Endothelial cell of umbilical vein (primary cell): ENCODE data around the gene RNF144B. TPM values are rescaled to one million over a fixed set of nuclear protein-coding genes. Genes with fewer than 3 reads are reported as not detected.
A peak's percentile ranks its signal among the peaks of the same experiment; 100 is the strongest.

Source experiments
- BruUV-seq: library from RNA; stranded (reverse); fragments of 400-500 nt; replicated peaks from 2 replicates; lab custom pipeline; 2021; lab: Mats Ljungman, UMichigan
- CTCF ChIA-PET: fragments of 300-600, 350-600 bp; sonication (Branson Sonifier 250); formaldehyde crosslinking; loops from one replicate; lab custom pipeline; 2021; ENCODE audit warnings: antibody characterized with exemption, inconsistent platforms; lab: Charles Lee
- POLR2A ChIA-PET: fragments of 300-600, 350-600 bp; sonication (Branson Sonifier 250); formaldehyde crosslinking; loops from one replicate; lab custom pipeline; 2021; ENCODE audit warnings: antibody characterized with exemption, inconsistent platforms; lab: Charles Lee
- DNase-seq: peaks from one replicate; pipeline ENCODE4 v3.0.0-alpha.2; 2011; ENCODE audit warnings: low read depth, low spot score
- FAIRE-seq: peaks from 2 replicates; lab custom pipeline; 2011; peaks lifted over from hg19 to GRCh38; lab: Jason Lieb, UNC
- H2AFZ ChIP-seq: 2 replicates; pipeline ENCODE4 v1.6.0; 2012; ENCODE audit warnings: low read depth, low read length, control low read depth, inconsistent platforms
- H3K27ac ChIP-seq: 2 replicates; pipeline ENCODE4 v1.5.1; 2011; ENCODE audit warnings: low read depth, mild to moderate bottlenecking, control low read depth, low read length, moderate library complexity; ENCODE audit not compliant: insufficient read depth
- H3K27me3 ChIP-seq, 2 experiments: 2 replicates each; pipeline versions ENCODE4 v1.6.0 to v1.6.1; 2011; ENCODE audit warnings: low read length in 2 of 2, mixed read lengths in 1 of 2; ENCODE audit not compliant: control insufficient read depth in 2 of 2, insufficient read depth in 2 of 2
- H3K36me3 ChIP-seq, 2 experiments: 2 replicates in 1 of 2; 3 replicates in 1 of 2; pipeline ENCODE4 v1.5.1; 2011; ENCODE audit warnings: low read length in 2 of 2, mild to moderate bottlenecking in 1 of 2, moderate library complexity in 1 of 2; ENCODE audit not compliant: control insufficient read depth in 2 of 2, insufficient read depth in 2 of 2; ENCODE audit errors: extremely low read depth in 1 of 2
- H3K4me1 ChIP-seq: 3 replicates; pipeline ENCODE4 v1.5.1; 2011; ENCODE audit warnings: mild to moderate bottlenecking, low read length; ENCODE audit not compliant: control insufficient read depth, insufficient read depth; ENCODE audit errors: extremely low read depth
- H3K4me2 ChIP-seq: 2 replicates; pipeline ENCODE4 v1.6.1; 2011; ENCODE audit warnings: low read length, control low read depth, mixed read lengths; ENCODE audit not compliant: insufficient read depth
- H3K4me3 ChIP-seq, 3 experiments: fragments of 200-600 bp in 1 of 3; sonication (generic), shearing (Covaris generic) in 1 of 3; replicated peaks in 1 of 3; 2 replicates each; pipeline ENCODE4 v1.5.1; 2011 to 2016; ENCODE audit warnings: control low read depth in 3 of 3, low read length in 3 of 3, mild to moderate bottlenecking in 2 of 3, inconsistent platforms in 1 of 3, low read depth in 1 of 3, moderate library complexity in 1 of 3; ENCODE audit not compliant: insufficient read depth in 1 of 3
- H3K79me2 ChIP-seq: 2 replicates; pipeline ENCODE4 v1.6.0; 2012; ENCODE audit warnings: low read length, inconsistent platforms; ENCODE audit not compliant: control insufficient read depth, insufficient read depth
- H3K9ac ChIP-seq: replicated peaks from 2 replicates; pipeline ENCODE3; 2011; ENCODE audit warnings: low read length, control low read depth; ENCODE audit not compliant: insufficient read depth; ENCODE audit errors: extremely low read depth
- H3K9me1 ChIP-seq: replicated peaks from 3 replicates; pipeline ENCODE4 v1.6.0; 2011; ENCODE audit warnings: mild to moderate bottlenecking, low read length; ENCODE audit not compliant: control insufficient read depth, insufficient read depth; ENCODE audit errors: extremely low read depth
- H3K9me3 ChIP-seq: replicated peaks from 2 replicates; pipeline ENCODE4 v1.5.1; 2012; ENCODE audit warnings: low read length, inconsistent platforms; ENCODE audit not compliant: control insufficient read depth, insufficient read depth
- H4K20me1 ChIP-seq: replicated peaks from 2 replicates; pipeline ENCODE3; 2011; ENCODE audit warnings: mild to moderate bottlenecking, low read length; ENCODE audit not compliant: control insufficient read depth, insufficient read depth; ENCODE audit errors: extremely low read depth
- CTCF ChIP-seq, 2 donors: IDR thresholded peaks; 1 replicate in 1 of 2; 2 replicates in 1 of 2; pipeline ENCODE4 v1.5.1; 2011; ENCODE audit warnings: low read length in 2 of 2, mild to moderate bottlenecking in 2 of 2, moderate library complexity in 2 of 2, control low read depth in 1 of 2, inconsistent platforms in 1 of 2, low read depth in 1 of 2; ENCODE audit not compliant: insufficient read depth in 1 of 2; ENCODE audit errors: extremely low read depth in 1 of 2
- EZH2 ChIP-seq: IDR thresholded peaks from 2 replicates; pipeline ENCODE4 v1.6.1; 2012; ENCODE audit warnings: borderline replicate concordance, low read depth, mild to moderate bottlenecking, moderate library complexity, low read length, inconsistent platforms; ENCODE audit not compliant: severe bottlenecking
- FOS ChIP-seq: IDR thresholded peaks from 2 replicates; pipeline ENCODE4 v1.6.1; 2011; ENCODE audit warnings: mild to moderate bottlenecking, low read length, moderate library complexity, borderline replicate concordance; ENCODE audit not compliant: insufficient read depth
- GATA2 ChIP-seq: IDR thresholded peaks from 2 replicates; pipeline ENCODE4 v1.7.0; 2011; ENCODE audit warnings: low read depth, mild to moderate bottlenecking, moderate library complexity, mixed read lengths, low read length; ENCODE audit not compliant: insufficient read length, insufficient read depth
- JUN ChIP-seq: IDR thresholded peaks from 2 replicates; pipeline ENCODE4 v1.6.1; 2011; ENCODE audit warnings: borderline replicate concordance, low read depth; ENCODE audit not compliant: insufficient read length, insufficient read depth
- MAX ChIP-seq: IDR thresholded peaks from 2 replicates; pipeline ENCODE4 v1.6.1; 2011; ENCODE audit not compliant: insufficient read depth, insufficient read length
- MYC ChIP-seq: IDR thresholded peaks from one replicate; pipeline ENCODE4 v1.6.1; 2011; ENCODE audit warnings: mild to moderate bottlenecking, low read depth, low read length
- POLR2A ChIP-seq: IDR thresholded peaks from 2 replicates; pipeline ENCODE4 v1.6.1; 2012; ENCODE audit warnings: low read depth, mild to moderate bottlenecking, control low read depth, low read length
- POLR2AphosphoS5 ChIP-seq: IDR thresholded peaks from 2 replicates; pipeline ENCODE4 v1.6.1; 2012; ENCODE audit warnings: low read depth, mild to moderate bottlenecking, control low read depth, low read length, moderate library complexity; ENCODE audit not compliant: insufficient read depth
- dilution Hi-C: fragments of 300-500 bp; cut with MboI; formaldehyde crosslinking; loops from one replicate; pipeline ENCODE4 v1.15.0; 2019; ENCODE audit warnings: low sequenced_read_pairs; ENCODE audit not compliant: extremely low pct_ligation_motif_present
- intact Hi-C: fragments of 100-400 bp; cut with micrococcal nuclease; formaldehyde crosslinking; loops from one replicate; pipeline ENCODE4 v1.10.0; 2022
- polyA plus RNA-seq, 4 experiments: library from polyadenylated mRNA; depleted of rRNA in 3 of 4; stranded (reverse) in 3 of 4; unstranded in 1 of 4; fragments of >200 nt; gene quantifications; 2 replicates each; pipeline versions ENCODE4 v1.2.1 to v1.2.3, GENCODE V29; 2011 to 2012; ENCODE audit warnings: missing spikeins in 1 of 4
- total RNA-seq: library from RNA; stranded (reverse); gene quantifications from 2 replicates; pipeline ENCODE4 v1.2.3, GENCODE V29; 2021

Gene RNF144B
- total and polyA plus RNA-seq, 2 donors (not counting 3 experiments of a cell fraction or from before 2014, with no cell fraction given), result 18.1 to 97.3 TPM

- FAIRE-seq (no peak), DNase-seq (no peak)
- Histone ChIP-seq H3K79me2 (no peaks in the 10 kb centered on the region), H3K4me2 (no peak overlapping the region), H3K27me3 (peaks cover 3 to 4% of the 10 kb centered on the region in 2 experiments), H3K9me3 (no peaks in the 10 kb centered on the region), H3K4me3 (no peak overlapping the region), H3K9me1 (no peaks in the 10 kb centered on the region), H3K27ac (no peak overlapping the region), H4K20me1 (no peaks in the 10 kb centered on the region), H3K9ac (no peak overlapping the region), H3K36me3 (no peaks in the 10 kb centered on the region), H3K4me1 (no peaks in the 10 kb centered on the region), H2AFZ (no peak overlapping the region)
- TF ChIP-seq FOS (peak; percentile 22), JUN (no peak)
- dilution Hi-C loops (no loop called here), intact Hi-C loops (no loop called here)
- BruUV-seq, result no TSS peak
- POLR2A ChIA-PET, result no interaction called here
- CTCF ChIA-PET, result interaction anchor here (1.3 to 1.6 kb wide), 3 partner anchors 8 to 15 kb away, joined by 3 to 5 read pairs (median 4); no protein-coding TSS in a partner anchor
Observed at GRCh38 chr6:18488526-18489270, 101.5 kb downstream of the RNF144B start.

GRCh38 chr6:18489335-18489734, 102.2 kb downstream of the RNF144B start:
- H3K9me1 ChIP-seq, result no peaks in the 10 kb centered on the region
- intact Hi-C loops (no loop called here), dilution Hi-C loops (no loop called here)
- no peak overlapping the region for H3K27ac ChIP-seq
- H3K79me2 ChIP-seq, result no peaks in the 10 kb centered on the region
- TF ChIP-seq POLR2AphosphoS5, result no peak
- no peak for TF ChIP-seq GATA2
- TF ChIP-seq CTCF (IDR thresholded peaks at IDR 0.05; ENCODE audit: extremely low read depth in 1 of 2, insufficient read depth in 1 of 2, low read depth in 1 of 2, low read length in 2 of 2), result no peak
- no peak for TF ChIP-seq JUN
- TF ChIP-seq MAX, result no peak
- TF ChIP-seq MYC, result no peak
- TF ChIP-seq POLR2A, result no peak
- TF ChIP-seq EZH2, result no peak
- TF ChIP-seq FOS, result no peak
- ChIA-PET CTCF (interaction anchor here (1.3 kb wide), 1 partner anchor 16 kb away, joined by 3 read pairs; no protein-coding TSS in a partner anchor), POLR2A (no interaction called here)
- H3K4me2 ChIP-seq, result no peak overlapping the region
- H3K36me3 ChIP-seq, result no peaks in the 10 kb centered on the region
- H3K4me3 ChIP-seq, result no peak overlapping the region
- no peaks in the 10 kb centered on the region for H3K9me3 ChIP-seq
- H3K9ac ChIP-seq, result no peak overlapping the region
- no TSS peak for BruUV-seq
- no peaks in the 10 kb centered on the region for H4K20me1 ChIP-seq
- peaks cover 3 to 4% of the 10 kb centered on the region in 2 experiments for H3K27me3 ChIP-seq
- no peak overlapping the region for H2AFZ ChIP-seq
- FAIRE-seq (no peak), DNase-seq (no peak)
- no peaks in the 10 kb centered on the region for H3K4me1 ChIP-seq
